ENCODE data around the gene LHX3.

- TF ChIP-seq CTCF (conservative IDR thresholded peaks at IDR 0.05) (no peak), EZH2 (IDR thresholded peaks at IDR 0.05; ENCODE audit: low read depth) (no peak)
Observed at GRCh38 chr9:136169495-136169894, 35.4 kb downstream of the LHX3 start.

Data from PC-9 (cell line).